NCI-H2107 (cell line): ENCODE results near the gene GDNF.

Experiments used
- DNase-seq: peaks from one replicate; lab custom pipeline; 2025; lab: John Stamatoyannopoulos, UW

The GDNF gene

DNA sequence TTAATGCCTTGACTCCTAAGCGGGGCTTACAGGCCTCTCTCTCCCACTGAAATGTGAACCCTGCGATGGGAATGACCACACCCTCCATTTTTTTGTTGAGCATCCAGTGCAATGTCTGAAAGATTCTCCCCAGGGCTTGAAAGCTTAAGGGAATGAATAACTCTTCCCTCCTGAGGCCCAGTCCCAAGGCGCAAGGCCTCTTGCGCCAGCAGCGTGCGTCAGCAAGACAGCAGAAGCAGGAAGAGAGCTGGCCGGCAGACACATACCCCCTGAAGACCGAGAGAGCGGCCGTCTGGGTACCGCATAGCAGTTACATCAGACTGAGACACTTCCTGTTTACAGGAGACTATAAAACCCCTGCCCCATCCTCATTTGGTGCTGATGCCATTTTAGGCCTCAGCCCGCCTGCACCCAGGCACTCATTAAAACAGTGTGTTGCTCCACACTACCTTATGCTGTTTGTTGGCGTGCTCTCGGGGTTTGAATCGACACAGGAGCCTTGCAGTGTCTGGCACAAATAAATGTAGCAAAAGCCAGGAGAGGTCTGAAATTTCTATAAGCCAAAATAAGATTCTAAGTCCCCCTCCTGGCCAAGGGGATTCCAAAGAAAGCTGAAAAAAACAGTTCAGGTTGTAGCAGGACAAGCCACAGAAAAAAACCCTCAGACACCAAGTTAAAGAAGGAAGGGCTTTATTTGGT is 62.3 kb downstream of the GDNF start:
- no peak for DNase-seq

DNA sequence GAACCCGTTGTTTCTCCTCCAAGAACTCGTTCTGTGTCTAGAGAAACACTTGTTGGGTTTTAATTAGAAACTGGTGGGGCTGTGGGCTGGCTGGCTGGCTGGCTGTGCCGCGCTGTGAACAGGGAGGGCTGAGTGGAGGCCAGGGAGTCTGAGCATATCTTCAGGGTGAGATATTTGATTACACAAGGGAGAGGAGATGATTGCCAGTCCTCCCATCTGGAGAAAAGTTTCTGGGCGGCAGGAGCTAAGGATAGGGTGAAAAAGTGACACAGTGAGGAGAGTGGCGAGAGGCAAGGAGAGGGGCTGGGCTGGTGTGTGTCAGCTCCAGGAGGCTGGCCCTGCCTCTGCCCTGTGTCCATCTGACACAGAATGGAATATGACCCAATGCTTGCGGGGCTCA is 63.0 kb downstream of the GDNF start:
- no peak for DNase-seq

DNA sequence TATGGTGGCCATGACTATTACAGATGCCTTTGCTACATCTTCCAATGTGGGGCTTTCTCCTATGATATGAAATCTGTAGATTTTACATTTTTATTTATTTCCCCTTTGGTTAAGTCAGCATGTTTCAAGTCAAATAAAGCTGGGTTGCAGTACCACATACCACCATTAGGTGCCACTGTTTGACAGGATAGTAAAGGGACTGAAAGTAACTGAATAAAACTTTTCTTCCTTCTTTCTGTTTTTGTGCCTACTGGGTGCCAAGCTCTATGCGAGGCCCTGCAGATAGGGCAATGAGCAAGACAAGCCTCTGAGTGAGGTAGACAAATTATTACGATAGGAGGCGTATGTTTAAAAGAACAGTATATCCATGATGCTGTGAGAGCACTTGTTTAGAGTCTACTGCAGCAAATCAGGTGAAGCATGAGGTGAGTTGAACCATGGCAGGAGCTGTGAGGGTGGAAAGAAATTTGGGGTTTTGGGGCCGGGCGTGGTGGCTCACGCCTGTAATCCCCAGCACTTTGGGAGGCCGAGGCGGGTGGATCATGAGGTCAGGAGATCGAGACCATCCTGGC is 64.8 kb downstream of the GDNF start:
- no peak for DNase-seq

DNA sequence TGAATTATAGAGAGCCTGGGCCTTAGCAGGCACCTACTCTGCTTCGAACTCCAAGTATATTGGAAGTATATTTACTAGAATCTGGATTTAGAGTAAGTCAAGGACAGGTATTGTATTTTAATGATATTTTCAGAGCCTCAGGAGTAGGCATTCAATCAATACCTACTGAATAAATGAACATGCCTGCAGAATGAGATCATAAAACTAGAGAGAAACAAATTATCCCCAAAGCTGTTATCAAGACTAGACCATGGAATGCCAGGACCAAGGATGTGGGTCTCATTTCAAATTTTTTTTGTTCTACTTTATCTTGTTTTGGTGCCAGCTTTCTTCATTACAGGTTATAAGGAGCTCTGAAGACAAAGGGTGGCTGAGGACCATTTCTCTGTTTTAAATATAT is 66.0 kb downstream of the GDNF start:
- DNase-seq: no peak

DNA sequence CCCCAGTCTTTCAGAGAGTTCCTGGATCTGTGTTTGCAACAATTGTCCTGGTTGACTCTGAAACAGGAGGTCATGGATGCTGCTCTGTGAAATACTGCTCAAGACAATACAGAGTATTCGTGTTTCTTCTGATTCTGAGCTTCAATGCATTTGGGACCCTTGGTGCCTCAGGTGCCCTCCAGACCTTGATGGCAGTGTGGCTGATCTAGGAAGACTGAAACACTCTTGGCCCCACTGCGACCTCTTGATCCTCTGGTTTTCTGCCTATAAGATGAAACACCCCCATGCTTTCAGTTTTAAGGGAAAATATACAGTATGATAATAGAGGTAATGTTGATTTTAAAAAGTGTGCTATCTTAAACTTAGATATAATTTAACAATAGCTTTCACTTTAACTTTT is 67.6 kb downstream of the GDNF start:
- no peak for DNase-seq

DNA sequence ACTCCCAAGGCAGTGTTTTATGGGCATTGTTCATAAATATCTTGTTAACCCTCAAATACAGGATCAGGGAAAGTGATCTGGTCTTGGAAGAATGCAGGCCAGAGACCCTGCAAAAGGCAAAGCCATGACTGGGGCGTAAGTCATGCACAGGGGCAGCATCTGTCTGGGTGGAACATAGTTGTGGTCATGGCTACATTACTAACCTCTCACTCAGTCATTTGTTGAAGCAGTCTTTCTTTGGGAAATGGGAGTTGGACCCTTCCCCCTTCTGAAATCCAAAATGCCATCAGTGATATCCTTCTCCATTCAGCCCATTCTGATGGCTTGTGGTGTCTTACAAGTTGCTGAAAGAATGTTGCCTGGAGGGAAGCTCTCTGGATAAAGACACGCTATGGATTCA is 68.1 kb downstream of the GDNF start:
- no peak for DNase-seq

DNA sequence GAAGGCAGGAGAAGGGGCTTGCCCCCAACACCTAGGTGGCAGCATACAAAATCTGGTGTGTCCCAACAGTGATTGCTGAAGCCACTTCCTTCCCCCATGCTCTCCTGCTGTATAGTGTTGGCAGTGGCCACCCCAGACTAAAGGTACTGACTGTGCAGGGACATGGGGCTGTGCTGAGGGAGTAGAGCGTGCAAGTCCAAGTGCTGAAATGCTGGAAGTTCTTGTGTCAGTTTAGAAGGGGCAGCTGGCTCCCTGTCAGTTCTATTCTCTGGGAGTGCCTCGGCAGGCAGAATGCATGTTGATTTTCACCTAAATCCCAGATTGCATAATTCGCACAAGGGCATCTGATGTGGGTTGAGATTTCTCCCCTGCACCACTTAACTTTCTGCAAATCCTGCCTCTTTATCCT is 68.6 kb downstream of the GDNF start:
- DNase-seq: no peak

DNA sequence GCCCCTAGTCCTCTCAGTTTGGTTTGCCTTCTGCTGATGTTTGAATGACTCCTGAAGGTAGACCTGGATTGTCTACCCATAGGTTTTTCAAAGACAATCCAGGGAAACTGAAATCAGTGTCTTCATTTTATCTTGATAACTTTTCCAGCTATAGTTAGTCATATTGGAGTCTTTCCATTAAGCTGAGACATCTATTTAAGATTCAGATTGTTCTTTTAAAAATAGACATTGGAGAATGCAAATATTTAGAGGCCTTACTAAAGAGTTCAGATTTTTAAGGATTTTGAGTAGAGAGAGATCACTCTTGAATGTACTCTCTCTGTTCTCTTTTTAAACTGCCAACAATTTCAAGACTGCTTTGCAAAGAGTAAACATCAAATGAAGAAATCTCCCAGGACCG is 69.1 kb downstream of the GDNF start:
- no peak for DNase-seq

DNA sequence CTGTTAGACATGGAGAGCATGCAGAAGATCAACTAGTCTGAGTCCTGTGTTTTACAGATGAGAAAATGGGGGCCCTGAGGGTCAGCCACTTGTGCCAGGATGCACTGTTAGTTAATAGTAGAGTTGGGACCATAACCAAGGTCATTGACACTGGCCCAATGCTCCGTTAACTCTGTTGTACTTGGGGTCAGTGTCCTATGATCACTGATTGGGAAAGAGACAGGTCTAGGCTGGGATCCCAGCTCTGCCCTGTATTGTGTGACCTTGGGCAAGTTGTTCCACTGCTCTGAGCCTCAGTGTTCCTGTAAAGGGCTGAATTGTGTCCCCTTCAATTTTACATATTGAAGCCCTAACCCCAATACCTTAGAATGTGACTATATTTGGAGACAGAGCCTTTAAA is 70.0 kb downstream of the GDNF start:
- no peak for DNase-seq

DNA sequence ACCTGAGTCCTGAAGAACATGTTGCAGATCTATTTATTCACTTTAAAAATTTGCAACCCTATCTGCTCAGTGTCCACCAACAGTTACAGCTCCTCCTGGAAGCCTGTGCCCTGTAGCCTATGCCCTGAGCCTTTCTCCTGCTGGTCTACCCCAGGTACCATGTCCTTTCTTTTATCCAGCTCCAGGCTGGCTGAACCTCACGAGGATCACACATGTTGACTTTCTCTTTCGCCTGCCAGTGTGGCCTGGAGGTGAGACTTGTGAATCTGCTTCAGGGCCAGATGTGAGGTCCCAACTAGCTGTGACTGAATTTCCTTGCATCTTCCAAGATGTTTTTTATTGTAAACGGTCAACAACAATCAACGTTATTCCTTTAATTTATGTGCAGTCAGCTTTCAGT is 70.7 kb downstream of the GDNF start:
- DNase-seq: no peak

DNA sequence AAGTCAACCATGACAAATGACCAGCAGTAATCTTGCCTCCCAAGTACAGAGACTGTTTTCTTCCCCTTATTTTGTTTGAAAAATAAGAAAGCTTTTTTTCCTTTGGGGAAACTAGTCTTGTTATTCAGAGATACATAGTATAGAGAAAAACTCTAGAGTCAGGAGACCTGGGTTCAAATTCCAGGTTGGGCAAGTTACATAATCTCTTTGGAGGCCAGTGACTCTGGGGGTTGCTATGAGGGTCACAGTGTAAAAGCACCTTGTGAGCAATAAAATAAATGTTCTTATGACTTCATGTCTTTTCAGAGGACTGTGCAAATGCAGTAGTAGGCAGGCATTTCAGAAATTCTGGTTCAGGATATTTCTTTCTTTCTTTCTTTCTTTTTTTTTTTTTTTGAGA is 71.5 kb downstream of the GDNF start:
- no peak for DNase-seq

DNA sequence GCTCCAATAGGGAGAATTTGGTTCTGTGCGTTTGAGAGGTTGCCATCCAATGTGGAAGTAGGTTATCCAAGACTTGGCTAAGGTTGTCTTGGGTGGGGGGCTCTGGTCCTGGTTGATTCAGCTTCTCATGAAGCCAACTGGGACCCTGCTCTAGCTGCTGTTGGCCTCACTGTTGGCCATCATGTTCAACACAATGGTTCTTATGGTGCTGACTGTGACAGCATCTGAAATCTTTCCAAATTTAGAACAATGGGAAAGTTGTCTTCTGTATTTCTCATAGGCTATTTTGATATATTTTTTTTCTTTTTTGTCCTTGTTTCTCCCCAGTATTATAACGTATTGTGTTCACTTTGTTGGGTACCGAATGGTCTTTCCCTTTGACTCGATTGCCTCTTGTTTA is 71.9 kb downstream of the GDNF start:
- no peak for DNase-seq

DNA sequence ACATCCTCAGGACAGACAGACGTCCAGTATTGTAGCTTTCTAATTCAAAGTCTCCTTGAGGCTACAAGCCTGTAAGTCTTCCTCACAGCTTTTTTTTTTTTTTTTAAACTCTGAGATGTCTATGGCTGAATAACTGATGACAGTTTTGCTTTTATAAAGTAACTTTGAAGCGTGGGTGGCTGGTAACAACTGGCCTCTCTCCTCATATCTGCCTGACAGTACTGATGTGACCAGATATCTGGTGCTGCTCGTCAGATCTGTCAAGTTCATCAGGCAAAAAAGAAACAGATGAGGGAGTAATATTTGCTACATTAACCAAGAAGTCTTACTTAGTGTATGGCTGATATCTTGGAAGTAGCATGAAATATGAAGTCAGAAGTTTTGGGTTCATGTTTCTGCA is 72.6 kb downstream of the GDNF start:
- no peak for DNase-seq
